ENCODE data around the gene SLC9B1. TPM values are rescaled to one million over a fixed set of nuclear protein-coding genes. Genes with fewer than 3 reads are reported as not detected.

Gene SLC9B1
- total and polyA plus RNA-seq, 2 of the 13 experiments (the other 11 are each of a cell fraction or from before 2014, with no cell fraction given) = 0.17 to 0.20 TPM

- TF ChIP-seq ZHX2 (IDR thresholded peaks at IDR 0.05; ENCODE audit: low read depth) = no peak
- no peak for TF ChIP-seq ZHX2 (CRISPR knock-in tag; IDR thresholded peaks at IDR 0.05; ENCODE audit: borderline replicate concordance)
- no peak for TF ChIP-seq PPARG (CRISPR knock-in tag; conservative IDR thresholded peaks at IDR 0.05)
- no peak for TF ChIP-seq ZNF18 (CRISPR knock-in tag; IDR thresholded peaks at IDR 0.05; ENCODE audit: insufficient replicate concordance)
Measured at GRCh38 chr4:103012551-103012950, 7.0 kb downstream of the SLC9B1 start (continued).

- no TSS peak for BruUV-seq (replicated peaks)
- Histone ChIP-seq H3K79me2 (ENCODE audit: insufficient read depth, low read length) (no peaks in the 10 kb centered on the region), H3K27me3 (ENCODE audit: control insufficient read depth in 1 of 2, insufficient read depth in 2 of 2, low read length in 2 of 2) (no peaks in the 10 kb centered on the region), H2AFZ (ENCODE audit: low read length) (no peak overlapping the region), H4K20me1 (ENCODE audit: insufficient read depth, low read length) (no peaks in the 10 kb centered on the region), H3K4me3 (replicated peaks in 1 of 3; ENCODE audit: insufficient read depth in 1 of 3, low read depth in 2 of 3, low read length in 3 of 3) (no peak overlapping the region), H3K36me3 (replicated peaks in 1 of 2; ENCODE audit: control insufficient read depth in 1 of 2, insufficient read depth in 2 of 2, low read length in 2 of 2) (no peaks in the 10 kb centered on the region), H3K4me1 (ENCODE audit: insufficient read depth, low read length) (peaks cover 13% of the 10 kb centered on the region; the same call in 1 of the 2 replicates), H3K4me2 (ENCODE audit: low read depth, low read length) (no peak overlapping the region), H3K9ac (ENCODE audit: insufficient read depth, low read depth, low read length) (no peak overlapping the region), H3K9me3 (ENCODE audit: low read length) (no peaks in the 10 kb centered on the region), H3K27ac (ENCODE audit: extremely low read length, insufficient read depth, low read length) (no peak overlapping the region)
- FAIRE-seq (no peak), DNase-seq (ENCODE audit: low spot score) (no peak), ATAC-seq (no peak)
- CTCF ChIA-PET (ENCODE audit: low intra/inter-chr PET ratio, low total read pairs) = no interaction called here
- POLR2A ChIA-PET = interaction anchor here (1.1 kb wide), 1 partner anchor 143 kb away, joined by 3 read pairs; no protein-coding TSS in a partner anchor
- in situ Hi-C loops (cut with HindIII; ENCODE audit: extremely low pct_ligation_motif_present, low pct_unique_long_range_greater_than_20kb) = loop anchor here (10.0 kb wide), 1 partner anchor 577 kb away; no protein-coding TSS in a partner anchor
- intact Hi-C loops (cut with micrococcal nuclease; ENCODE audit: unreplicated experiment) = no loop called here
- WGBS (ENCODE audit: low lambda C conversion rate) = 24% methylated on average over 1 of the region's 1 CpG
- no peak for TF ChIP-seq ZNF274 (CRISPR knock-in tag; IDR thresholded peaks at IDR 0.05)
- TF ChIP-seq HNRNPH1 (optimal IDR thresholded peaks at IDR 0.05; ENCODE audit: low read depth, low read length) = no peak
Measured at GRCh38 chr4:103012060-103012459, 7.4 kb downstream of the SLC9B1 start.
